HepG2 (cell line): ENCODE results near the gene CCDC30. TPM values are rescaled to one million over a fixed set of nuclear protein-coding genes. Genes with fewer than 3 reads are reported as not detected.
"Not testable (repeated sequence)": the region's sequence is repeated elsewhere in the genome, so short reads cannot be mapped to it uniquely, and the experiment has no call there.

Experiments used
- ATAC-seq: fragments of 200-7000 bp; cut with Tn5 transposase; 3 replicates; pipeline ENCODE4 v1.9.1; 2020; ENCODE audit warnings: mild to moderate bottlenecking, moderate library complexity
- BruUV-seq: library from RNA; stranded (reverse); fragments of 400-500 nt; replicated peaks from 2 replicates; lab custom pipeline; 2021; lab: Mats Ljungman, UMichigan
- CTCF ChIA-PET: fragments of 300-600 bp; formaldehyde crosslinking; extraction: SDS; loops from one replicate; lab custom pipeline; 2021; ENCODE audit warnings: low total read pairs, inconsistent platforms, low intra/inter-chr PET ratio; lab: Yijun Ruan, JAX
- POLR2A ChIA-PET: fragments of 350-600 bp; sonication (Branson Sonifier 250); formaldehyde crosslinking; loops from one replicate; lab custom pipeline; 2020; ENCODE audit warnings: antibody characterized with exemption, inconsistent platforms; lab: Yijun Ruan, JAX
- DNase-seq: peaks from one replicate; pipeline ENCODE4 v3.0.0-alpha.2; 2015; ENCODE audit warnings: low spot score
- FAIRE-seq: peaks from 3 replicates; lab custom pipeline; 2011; peaks lifted over from hg19 to GRCh38; lab: Jason Lieb, UNC
- H2AFZ ChIP-seq: one replicate; pipeline ENCODE4 v1.6.1; 2011; ENCODE audit warnings: low read length, inconsistent platforms
- H3K27ac ChIP-seq: fragments of 300-600 bp; 3 replicates; pipeline ENCODE4 v1.8.0; 2011; ENCODE audit warnings: mixed run types, mild to moderate bottlenecking, mixed read lengths, low read length, inconsistent platforms; ENCODE audit not compliant: insufficient read depth; ENCODE audit errors: extremely low read length
- H3K27me3 ChIP-seq, 2 experiments: fragments of 200-600 bp in 1 of 2; 2 replicates in 1 of 2; 3 replicates in 1 of 2; pipeline versions ENCODE4 v1.6.0 to v1.8.0; 2011; ENCODE audit warnings: low read length in 2 of 2, mild to moderate bottlenecking in 2 of 2, moderate library complexity in 2 of 2, inconsistent platforms in 1 of 2; ENCODE audit not compliant: insufficient read depth in 2 of 2, control insufficient read depth in 1 of 2
- H3K36me3 ChIP-seq, 2 experiments: fragments of 200-600 bp in 1 of 2; replicated peaks in 1 of 2; 2 replicates in 1 of 2; 3 replicates in 1 of 2; pipeline versions ENCODE4 v1.5.1 to v1.8.0; 2011; ENCODE audit warnings: low read length in 2 of 2, inconsistent platforms in 1 of 2; ENCODE audit not compliant: insufficient read depth in 2 of 2, control insufficient read depth in 1 of 2
- H3K4me1 ChIP-seq: 2 replicates; pipeline ENCODE4 v1.5.1; 2012; ENCODE audit warnings: low read length, inconsistent platforms; ENCODE audit not compliant: insufficient read depth
- H3K4me2 ChIP-seq: 2 replicates; pipeline ENCODE4 v1.6.0; 2011; ENCODE audit warnings: low read depth, low read length, inconsistent platforms
- H3K4me3 ChIP-seq, 3 experiments: fragments of 200-600 bp in 1 of 3; sonication (generic), shearing (Covaris generic) in 1 of 3; replicated peaks in 1 of 3; 2 replicates each; pipeline ENCODE4 v1.5.1; 2011 to 2016; ENCODE audit warnings: low read length in 3 of 3, inconsistent platforms in 2 of 3, low read depth in 2 of 3, mild to moderate bottlenecking in 2 of 3, control low read depth in 1 of 3, mixed read lengths in 1 of 3; ENCODE audit not compliant: insufficient read depth in 1 of 3
- H3K79me2 ChIP-seq: one replicate; pipeline ENCODE4 v1.6.1; 2011; ENCODE audit warnings: low read length, inconsistent platforms; ENCODE audit not compliant: insufficient read depth
- H3K9ac ChIP-seq: 2 replicates; pipeline ENCODE4 v1.6.0; 2011; ENCODE audit warnings: mild to moderate bottlenecking, low read depth, low read length, inconsistent platforms; ENCODE audit not compliant: insufficient read depth
- H3K9me3 ChIP-seq: 2 replicates; pipeline ENCODE4 v1.5.1; 2012; ENCODE audit warnings: mild to moderate bottlenecking, low read length
- H4K20me1 ChIP-seq: 2 replicates; pipeline ENCODE4 v1.6.0; 2011; ENCODE audit warnings: inconsistent platforms, mild to moderate bottlenecking, low read length, moderate library complexity; ENCODE audit not compliant: insufficient read depth
- AGO1 ChIP-seq: fragments of 200-400 bp; formaldehyde crosslinking; IDR thresholded peaks from 2 replicates; pipeline ENCODE4 v1.6.1; 2017; ENCODE audit warnings: mild to moderate bottlenecking, low read depth, low read length, moderate library complexity; ENCODE audit not compliant: poor library complexity, severe bottlenecking
- ARNTL ChIP-seq: sonication (generic); formaldehyde crosslinking; IDR thresholded peaks from 2 replicates; pipeline ENCODE4 v1.4.0; 2020; ENCODE audit warnings: mild to moderate bottlenecking, missing genetic modification reagents
- BHLHE40 ChIP-seq: IDR thresholded peaks from 2 replicates; pipeline ENCODE4 v1.6.1; 2011; ENCODE audit warnings: low read length, improper control_type of control experiment
- CBFB ChIP-seq: sonication (generic); formaldehyde crosslinking; IDR thresholded peaks from 2 replicates; pipeline ENCODE4 v1.4.0; 2020; ENCODE audit warnings: missing genetic modification reagents
- HDAC1 ChIP-seq: sonication (generic); formaldehyde crosslinking; IDR thresholded peaks from 2 replicates; pipeline ENCODE4 v1.5.1; 2020; ENCODE audit warnings: mild to moderate bottlenecking, missing genetic modification reagents
- HES4 ChIP-seq: sonication (generic); formaldehyde crosslinking; IDR thresholded peaks from 2 replicates; pipeline ENCODE4 v1.9.0; 2021; ENCODE audit warnings: mild to moderate bottlenecking, missing genetic modification reagents, borderline replicate concordance
- NFKB2 ChIP-seq: sonication (generic); formaldehyde crosslinking; IDR thresholded peaks from 2 replicates; pipeline ENCODE4 v1.4.0; 2020; ENCODE audit warnings: missing genetic modification reagents, borderline replicate concordance
- POGZ ChIP-seq: sonication (generic); formaldehyde crosslinking; IDR thresholded peaks from 2 replicates; pipeline ENCODE4 v1.4.0; 2020; ENCODE audit warnings: mild to moderate bottlenecking, missing genetic modification reagents
- RAD21 ChIP-seq: fragments of 450-650 bp; formaldehyde crosslinking; IDR thresholded peaks from 2 replicates; pipeline ENCODE4 v1.5.0; 2020; ENCODE audit warnings: mild to moderate bottlenecking
- ZNF33B ChIP-seq: sonication (generic); formaldehyde crosslinking; IDR thresholded peaks from 2 replicates; pipeline ENCODE4 v1.5.1; 2020; ENCODE audit warnings: mild to moderate bottlenecking, missing genetic modification reagents
- ZNF740 ChIP-seq: sonication (generic); formaldehyde crosslinking; IDR thresholded peaks from 2 replicates; pipeline ENCODE4 v1.4.0; 2020; ENCODE audit warnings: missing genetic modification reagents
- ZSCAN25 ChIP-seq: sonication (generic); formaldehyde crosslinking; IDR thresholded peaks from 2 replicates; pipeline ENCODE4 v1.8.0; 2022; ENCODE audit warnings: mild to moderate bottlenecking, missing genetic modification reagents
- WGBS: methylation state at CpG from one replicate; pipeline ENCODE4 v1.1.6; 2017; ENCODE audit warnings: low lambda C conversion rate; 5-methylcytosine and 5-hydroxymethylcytosine counted together
- in situ Hi-C: cut with HindIII; loops from 2 replicates; pipeline ENCODE4 v1.10.0; 2017; ENCODE audit warnings: low pct_unique_long_range_greater_than_20kb; ENCODE audit not compliant: extremely low pct_ligation_motif_present
- intact Hi-C: fragments of 100-400 bp; cut with micrococcal nuclease; formaldehyde crosslinking; loops from one replicate; pipeline ENCODE4 v1.10.0; 2022; ENCODE audit not compliant: unreplicated experiment
- polyA plus RNA-seq, 8 experiments: library from polyadenylated mRNA; depleted of rRNA in 3 of 8; stranded (reverse) in 7 of 8; unstranded in 1 of 8; fragments of >200 nt; fragmentation: Illumina TruSeq in 4 of 8; extraction: Trizol in 4 of 8; gene quantifications; 2 replicates each; pipeline versions ENCODE4 v1.2.1 to v1.2.3, GENCODE V29; 2011 to 2016; ENCODE audit warnings: low read depth in 4 of 8, missing spikeins in 1 of 8, mixed read lengths in 1 of 8; ENCODE audit not compliant: insufficient read depth in 1 of 8
- total RNA-seq, 5 experiments: library from RNA; depleted of rRNA; stranded (reverse); fragments of >200 nt; fragmentation: Illumina TruSeq; extraction: Trizol; gene quantifications; 2 replicates each; pipeline ENCODE4 v1.2.3, GENCODE V29; 2016; ENCODE audit warnings: low read depth in 1 of 5
- TF ChIP-seq, protein P1 (sequence below): sonication (generic); formaldehyde crosslinking; IDR thresholded peaks from 2 replicates; pipeline ENCODE4 v1.4.0; 2020; ENCODE audit warnings: mild to moderate bottlenecking, low read depth, missing genetic modification reagents
- TF ChIP-seq, protein P2 (sequence below): sonication (generic); formaldehyde crosslinking; IDR thresholded peaks from 2 replicates; pipeline ENCODE4 v1.4.0; 2020; ENCODE audit warnings: low read depth, mild to moderate bottlenecking, missing genetic modification reagents

The CCDC30 gene
- total and polyA plus RNA-seq, 2 of the 13 experiments (the other 11 are each of a cell fraction or from before 2014, with no cell fraction given), result 0.25 to 0.77 TPM

- FAIRE-seq, in situ Hi-C loops, H3K9me3 ChIP-seq, H2AFZ ChIP-seq, DNase-seq, H3K36me3 ChIP-seq, CTCF ChIA-PET, H3K27me3 ChIP-seq, BruUV-seq, H3K4me2 ChIP-seq: not testable (repeated sequence)
- POLR2A ChIA-PET, result interaction anchor here (0.6 to 5.3 kb wide), 27 partner anchors 9 to 348 kb away, joined by 3 to 51 read pairs (median 4); partner anchors contain the start of genes C1orf50, CLDN19, P3H1 and PPIH
- H3K9ac ChIP-seq, result peak overlapping the region; percentile 97
- peak overlapping the region; percentile 95 for H3K27ac ChIP-seq
- peaks cover 42% of the 10 kb centered on the region for H4K20me1 ChIP-seq
- H3K4me3 ChIP-seq, result peak overlapping the region; percentile 66 to 86 (median 84); a peak in 5 of 6 replicates
- peaks cover 51% of the 10 kb centered on the region for H3K4me1 ChIP-seq
- 4% methylated on average over 5 of the region's 33 CpGs for WGBS
- ATAC-seq, result peak; percentile 19
- 0 out of 2 replicates have a peak, but pooled peaks have one; percentile 47 for TF ChIP-seq ZNF740
- 0 out of 2 replicates have a peak, but pooled peaks have one; percentile 7 for TF ChIP-seq RAD21 (CRISPR knock-in tag)
- H3K79me2 ChIP-seq, result peaks cover 66% of the 10 kb centered on the region
- intact Hi-C loops, result loop anchor here (2.0 kb wide), 1 partner anchor 24 kb away; the partner anchor contains the start of gene PPIH
These were observed 219.3 kb downstream of the CCDC30 start for GRCh38 chr1:42682484-42682738.

DNA sequence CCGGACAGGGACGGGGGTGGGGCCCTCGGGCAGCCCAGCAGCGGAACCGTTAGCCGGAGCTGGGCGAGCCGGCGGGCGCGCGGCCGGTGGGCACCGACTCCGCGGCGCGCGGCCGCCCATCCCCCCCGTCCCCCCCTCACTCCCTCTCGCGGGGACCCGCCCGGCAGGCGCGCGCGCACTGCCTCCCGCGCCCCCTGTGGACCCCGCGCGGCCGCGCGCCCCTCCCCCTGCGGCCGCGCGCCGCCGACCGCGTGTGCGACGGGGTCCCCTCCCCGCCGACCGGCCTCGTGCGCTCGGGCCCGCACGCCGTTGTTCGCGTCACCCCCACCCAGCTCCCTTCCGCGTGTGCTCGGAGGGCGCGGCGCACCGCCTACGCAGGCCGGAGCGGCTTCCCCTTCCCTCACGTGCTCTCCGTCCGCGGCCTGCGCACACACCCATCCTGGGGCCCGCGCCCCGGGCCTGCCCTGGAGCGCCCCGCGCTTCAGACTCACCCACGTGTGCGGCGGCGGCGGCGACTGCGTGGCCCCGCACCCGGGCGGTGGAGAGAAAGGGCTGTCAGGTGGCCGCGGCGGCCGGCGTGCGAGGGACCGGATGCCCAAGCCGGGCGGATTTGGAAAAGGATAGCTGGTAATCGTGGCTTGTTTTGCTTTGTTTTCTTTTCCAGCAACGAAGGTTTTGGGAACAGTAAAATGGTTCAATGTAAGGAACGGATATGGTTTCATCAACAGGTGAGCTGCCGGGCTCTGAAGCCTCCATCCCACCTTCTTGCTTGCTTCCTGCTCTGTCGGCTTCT, 219.8 kb downstream of the CCDC30 start:
- ATAC-seq (peak; percentile 43), DNase-seq (peak; percentile 31), FAIRE-seq (no peak)
- peaks cover 47% of the 10 kb centered on the region for H4K20me1 ChIP-seq
- peak overlapping the region; percentile 99 for H3K4me2 ChIP-seq
- H3K4me3 ChIP-seq, result peak overlapping the region; percentile 66 to 87 (median 86)
- H3K9ac ChIP-seq, result peak overlapping the region; percentile 80
- peaks cover 3 to 12% of the 10 kb centered on the region in 2 experiments; a peak in 3 of 5 replicates for H3K36me3 ChIP-seq
- no peaks in the 10 kb centered on the region for H3K9me3 ChIP-seq
- POLR2A ChIA-PET, result interaction anchor here (0.6 to 5.3 kb wide), 28 partner anchors 9 to 349 kb away, joined by 3 to 51 read pairs (median 4); partner anchors contain the start of genes C1orf50, CLDN19, P3H1 and PPIH
- no TSS peak for BruUV-seq
- intact Hi-C loops (loop anchor here (2.0 kb wide), 1 partner anchor 24 kb away; the partner anchor contains the start of gene PPIH), in situ Hi-C loops (no loop called here)
- H3K27ac ChIP-seq, result peak overlapping the region; percentile 95
- H3K4me1 ChIP-seq, result peaks cover 57% of the 10 kb centered on the region
- peaks cover 71% of the 10 kb centered on the region for H3K79me2 ChIP-seq
- H2AFZ ChIP-seq, result no peak overlapping the region
- WGBS, result 2% methylated on average over 26 of the region's 103 CpGs
- CTCF ChIA-PET, result no interaction called here
- no peaks in the 10 kb centered on the region; a peak in 1 of 5 replicates for H3K27me3 ChIP-seq
- TF ChIP-seq BHLHE40 (peak; percentile 89), ZNF33B (0 out of 2 replicates have a peak, but pooled peaks have one; percentile 44), HDAC1 (CRISPR knock-in tag) (peak; percentile 76), HES4 (peak; percentile 89), POGZ (CRISPR knock-in tag) (0 out of 2 replicates have a peak, but pooled peaks have one; percentile 9), ARNTL (CRISPR knock-in tag) (peak; percentile 38; the same call in 1 of the 2 replicates), NFKB2 (CRISPR knock-in tag) (peak; percentile 77), AGO1 (peak; percentile 59), CBFB (CRISPR knock-in tag) (peak; percentile 33; the same call in 1 of the 2 replicates), ZSCAN25 (CRISPR knock-in tag) (peak; percentile 38; the same call in 1 of the 2 replicates)
- TF ChIP-seq, protein P1, sequence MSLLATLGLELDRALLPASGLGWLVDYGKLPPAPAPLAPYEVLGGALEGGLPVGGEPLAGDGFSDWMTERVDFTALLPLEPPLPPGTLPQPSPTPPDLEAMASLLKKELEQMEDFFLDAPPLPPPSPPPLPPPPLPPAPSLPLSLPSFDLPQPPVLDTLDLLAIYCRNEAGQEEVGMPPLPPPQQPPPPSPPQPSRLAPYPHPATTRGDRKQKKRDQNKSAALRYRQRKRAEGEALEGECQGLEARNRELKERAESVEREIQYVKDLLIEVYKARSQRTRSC (CRISPR knock-in tag), result no peak
- TF ChIP-seq, protein P2, sequence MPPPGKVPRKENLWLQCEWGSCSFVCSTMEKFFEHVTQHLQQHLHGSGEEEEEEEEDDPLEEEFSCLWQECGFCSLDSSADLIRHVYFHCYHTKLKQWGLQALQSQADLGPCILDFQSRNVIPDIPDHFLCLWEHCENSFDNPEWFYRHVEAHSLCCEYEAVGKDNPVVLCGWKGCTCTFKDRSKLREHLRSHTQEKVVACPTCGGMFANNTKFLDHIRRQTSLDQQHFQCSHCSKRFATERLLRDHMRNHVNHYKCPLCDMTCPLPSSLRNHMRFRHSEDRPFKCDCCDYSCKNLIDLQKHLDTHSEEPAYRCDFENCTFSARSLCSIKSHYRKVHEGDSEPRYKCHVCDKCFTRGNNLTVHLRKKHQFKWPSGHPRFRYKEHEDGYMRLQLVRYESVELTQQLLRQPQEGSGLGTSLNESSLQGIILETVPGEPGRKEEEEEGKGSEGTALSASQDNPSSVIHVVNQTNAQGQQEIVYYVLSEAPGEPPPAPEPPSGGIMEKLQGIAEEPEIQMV (CRISPR knock-in tag), result 0 out of 2 replicates have a peak, but pooled peaks have one; percentile 18
